HEK293 (cell line): ENCODE data around the gene MBNL2.

ENCODE experiments used
- KLF10 ChIP-seq: fragments of 450-650 bp; IDR thresholded peaks from 2 replicates; pipeline ENCODE4 v1.5.1; 2018; ENCODE audit warnings: missing biosample characterization, mild to moderate bottlenecking, missing genetic modification characterization
- SALL2 ChIP-seq: fragments of 450-650 bp; formaldehyde crosslinking; IDR thresholded peaks from 2 replicates; pipeline ENCODE4 v1.5.0; 2017; ENCODE audit warnings: missing biosample characterization, mild to moderate bottlenecking, missing genetic modification characterization, borderline replicate concordance
- ZFP69B ChIP-seq: fragments of 450-650 bp; formaldehyde crosslinking; IDR thresholded peaks from 2 replicates; pipeline ENCODE4 v1.5.1; 2016; ENCODE audit warnings: missing biosample characterization, missing genetic modification characterization
- ZNF350 ChIP-seq: fragments of 450-650 bp; formaldehyde crosslinking; IDR thresholded peaks from 2 replicates; pipeline ENCODE4 v1.5.0; 2017; ENCODE audit warnings: missing biosample characterization, mild to moderate bottlenecking, missing genetic modification characterization
- ZNF404 ChIP-seq: fragments of 450-650 bp; formaldehyde crosslinking; IDR thresholded peaks from 2 replicates; pipeline ENCODE4 v1.5.1; 2017; ENCODE audit warnings: missing biosample characterization, missing genetic modification characterization
- ZNF785 ChIP-seq: fragments of 450-650 bp; formaldehyde crosslinking; IDR thresholded peaks from 2 replicates; pipeline ENCODE4 v1.5.1; 2016; ENCODE audit warnings: missing biosample characterization, missing genetic modification characterization
- TF ChIP-seq, protein P1 (sequence below): fragments of 450-650 bp; formaldehyde crosslinking; IDR thresholded peaks from 2 replicates; pipeline ENCODE4 v1.5.1; 2016; ENCODE audit warnings: missing biosample characterization, missing genetic modification characterization
- TF ChIP-seq, protein P2 (sequence below): fragments of 450-650 bp; formaldehyde crosslinking; IDR thresholded peaks from 2 replicates; pipeline ENCODE4 v1.5.1; 2016; ENCODE audit warnings: missing biosample characterization, missing genetic modification characterization
- TF ChIP-seq, protein P3 (sequence below): fragments of 450-650 bp; formaldehyde crosslinking; IDR thresholded peaks from 2 replicates; pipeline ENCODE4 v1.5.1; 2016; ENCODE audit warnings: missing biosample characterization, missing genetic modification characterization

DNA sequence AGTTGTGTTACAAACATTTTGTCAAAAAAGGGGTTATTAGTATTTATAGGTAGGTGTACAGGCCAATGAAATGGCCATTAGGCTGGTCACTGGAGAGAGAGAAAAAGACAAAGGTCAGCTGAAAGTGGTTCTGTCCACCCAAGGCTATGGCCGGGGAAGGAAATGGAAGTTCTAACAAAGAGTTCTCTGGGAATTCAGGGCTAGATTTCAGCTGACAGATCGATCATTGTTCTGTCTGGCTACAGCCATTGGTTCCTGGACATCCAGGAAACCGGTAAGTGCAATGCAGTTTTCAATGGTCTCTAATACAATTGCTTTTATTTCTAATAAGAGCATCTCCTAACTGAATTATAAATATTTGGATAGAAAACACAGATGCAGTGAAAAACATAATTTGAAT is 42.5 kb downstream of the MBNL2 start:
- TF ChIP-seq SALL2 (tag by site-specific recombination), result no peak
- TF ChIP-seq ZFP69B (tag by site-specific recombination), result no peak
- TF ChIP-seq, protein P1, sequence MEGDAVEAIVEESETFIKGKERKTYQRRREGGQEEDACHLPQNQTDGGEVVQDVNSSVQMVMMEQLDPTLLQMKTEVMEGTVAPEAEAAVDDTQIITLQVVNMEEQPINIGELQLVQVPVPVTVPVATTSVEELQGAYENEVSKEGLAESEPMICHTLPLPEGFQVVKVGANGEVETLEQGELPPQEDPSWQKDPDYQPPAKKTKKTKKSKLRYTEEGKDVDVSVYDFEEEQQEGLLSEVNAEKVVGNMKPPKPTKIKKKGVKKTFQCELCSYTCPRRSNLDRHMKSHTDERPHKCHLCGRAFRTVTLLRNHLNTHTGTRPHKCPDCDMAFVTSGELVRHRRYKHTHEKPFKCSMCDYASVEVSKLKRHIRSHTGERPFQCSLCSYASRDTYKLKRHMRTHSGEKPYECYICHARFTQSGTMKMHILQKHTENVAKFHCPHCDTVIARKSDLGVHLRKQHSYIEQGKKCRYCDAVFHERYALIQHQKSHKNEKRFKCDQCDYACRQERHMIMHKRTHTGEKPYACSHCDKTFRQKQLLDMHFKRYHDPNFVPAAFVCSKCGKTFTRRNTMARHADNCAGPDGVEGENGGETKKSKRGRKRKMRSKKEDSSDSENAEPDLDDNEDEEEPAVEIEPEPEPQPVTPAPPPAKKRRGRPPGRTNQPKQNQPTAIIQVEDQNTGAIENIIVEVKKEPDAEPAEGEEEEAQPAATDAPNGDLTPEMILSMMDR, result no peak
- TF ChIP-seq, protein P2, sequence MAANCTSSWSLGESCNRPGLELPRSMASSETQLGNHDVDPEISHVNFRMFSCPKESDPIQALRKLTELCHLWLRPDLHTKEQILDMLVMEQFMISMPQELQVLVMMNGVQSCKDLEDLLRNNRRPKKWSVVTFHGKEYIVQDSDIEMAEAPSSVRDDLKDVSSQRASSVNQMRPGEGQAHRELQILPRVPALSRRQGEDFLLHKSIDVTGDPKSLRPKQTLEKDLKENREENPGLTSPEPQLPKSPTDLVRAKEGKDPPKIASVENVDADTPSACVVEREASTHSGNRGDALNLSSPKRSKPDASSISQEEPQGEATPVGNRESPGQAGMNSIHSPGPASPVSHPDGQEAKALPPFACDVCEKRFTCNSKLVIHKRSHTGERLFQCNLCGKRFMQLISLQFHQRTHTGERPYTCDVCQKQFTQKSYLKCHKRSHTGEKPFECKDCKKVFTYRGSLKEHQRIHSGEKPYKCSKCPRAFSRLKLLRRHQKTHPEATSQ (tag by site-specific recombination), result no peak
- no peak for TF ChIP-seq KLF10 (tag by site-specific recombination)
- TF ChIP-seq, protein P3, sequence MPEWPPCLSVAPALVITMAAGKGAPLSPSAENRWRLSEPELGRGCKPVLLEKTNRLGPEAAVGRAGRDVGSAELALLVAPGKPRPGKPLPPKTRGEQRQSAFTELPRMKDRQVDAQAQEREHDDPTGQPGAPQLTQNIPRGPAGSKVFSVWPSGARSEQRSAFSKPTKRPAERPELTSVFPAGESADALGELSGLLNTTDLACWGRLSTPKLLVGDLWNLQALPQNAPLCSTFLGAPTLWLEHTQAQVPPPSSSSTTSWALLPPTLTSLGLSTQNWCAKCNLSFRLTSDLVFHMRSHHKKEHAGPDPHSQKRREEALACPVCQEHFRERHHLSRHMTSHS (tag by site-specific recombination), result no peak
- no peak for TF ChIP-seq ZNF785 (tag by site-specific recombination)
- no peak for TF ChIP-seq ZNF350 (tag by site-specific recombination)
- no peak for TF ChIP-seq ZNF404 (tag by site-specific recombination)
